ENCODE measurements around the gene C17orf50. TPM values are rescaled to one million over a fixed set of nuclear protein-coding genes. Genes with fewer than 3 reads are reported as not detected.

Gene C17orf50
- total RNA-seq, 4 donors from 2014 or later: not detected

GRCh38 chr17:35765086-35765710, 4.5 kb downstream of the C17orf50 start:
- no peaks in the 10 kb centered on the region for H3K9me3 ChIP-seq
- H3K27ac ChIP-seq: no peak overlapping the region
- DNase-seq (ENCODE audit: low spot score in 2 of 2): no peak
- no peaks in the 10 kb centered on the region for H3K36me3 ChIP-seq
- no peak for TF ChIP-seq POLR2AphosphoS5 (IDR thresholded peaks at IDR 0.05)
- no peak for TF ChIP-seq CTCF (IDR thresholded peaks at IDR 0.05)
- no peak for TF ChIP-seq EP300 (IDR thresholded peaks at IDR 0.05)
- no peak for TF ChIP-seq POLR2A (IDR thresholded peaks at IDR 0.05)
- 53% methylated on average over 9 of the region's 11 CpGs for WGBS
- H3K4me1 ChIP-seq: peaks cover 12% of the 10 kb centered on the region
- no peaks in the 10 kb centered on the region for H3K27me3 ChIP-seq
- H3K4me3 ChIP-seq: no peak overlapping the region

GRCh38 chr17:35765756-35766488, 5.2 kb downstream of the C17orf50 start:
- H3K36me3 ChIP-seq: no peaks in the 10 kb centered on the region
- H3K27ac ChIP-seq: no peak overlapping the region
- DNase-seq (ENCODE audit: low spot score in 2 of 2): no peak
- WGBS: 74% methylated on average over 6 of the region's 8 CpGs
- H3K4me1 ChIP-seq: peaks cover 12% of the 10 kb centered on the region
- no peaks in the 10 kb centered on the region for H3K27me3 ChIP-seq
- H3K4me3 ChIP-seq: no peak overlapping the region
- no peaks in the 10 kb centered on the region for H3K9me3 ChIP-seq
- TF ChIP-seq EP300 (IDR thresholded peaks at IDR 0.05) (no peak), POLR2A (IDR thresholded peaks at IDR 0.05) (no peak), CTCF (IDR thresholded peaks at IDR 0.05) (no peak), POLR2AphosphoS5 (IDR thresholded peaks at IDR 0.05) (no peak)

- Histone ChIP-seq H3K4me1 (peaks cover 12% of the 10 kb centered on the region), H3K27ac (no peak overlapping the region), H3K9me3 (no peaks in the 10 kb centered on the region), H3K27me3 (no peaks in the 10 kb centered on the region), H3K36me3 (no peaks in the 10 kb centered on the region), H3K4me3 (no peak overlapping the region)
- no peak for DNase-seq (ENCODE audit: low spot score in 2 of 2)
- no peak for TF ChIP-seq POLR2AphosphoS5 (IDR thresholded peaks at IDR 0.05)
- TF ChIP-seq EP300 (IDR thresholded peaks at IDR 0.05): no peak
- no peak for TF ChIP-seq POLR2A (IDR thresholded peaks at IDR 0.05)
- TF ChIP-seq CTCF (IDR thresholded peaks at IDR 0.05): no peak
- WGBS: 94% methylated on average over 16 of the region's 24 CpGs
Observed at GRCh38 chr17:35766489-35766877, 5.8 kb downstream of the C17orf50 start.

- Histone ChIP-seq H3K9me3 (no peaks in the 10 kb centered on the region), H3K27me3 (no peaks in the 10 kb centered on the region), H3K36me3 (no peaks in the 10 kb centered on the region), H3K4me1 (peaks cover 12% of the 10 kb centered on the region), H3K4me3 (no peak overlapping the region), H3K27ac (no peak overlapping the region)
- TF ChIP-seq CTCF (IDR thresholded peaks at IDR 0.05) (peak; percentile 14 to 47), POLR2A (IDR thresholded peaks at IDR 0.05) (no peak)
- WGBS: 44% methylated on average over 7 of the region's 7 CpGs
- no peak for DNase-seq (ENCODE audit: low spot score in 2 of 2)
Observed at GRCh38 chr17:35766903-35767510, 6.3 kb downstream of the C17orf50 start.

- no peak overlapping the region for H3K27ac ChIP-seq
- TF ChIP-seq POLR2AphosphoS5 (IDR thresholded peaks at IDR 0.05): no peak
- DNase-seq (ENCODE audit: low spot score in 2 of 2): no peak
- no peaks in the 10 kb centered on the region for H3K36me3 ChIP-seq
- WGBS: 89% methylated on average over 2 of the region's 2 CpGs
- no peaks in the 10 kb centered on the region for H3K9me3 ChIP-seq
- H3K27me3 ChIP-seq: no peaks in the 10 kb centered on the region
- peaks cover 12% of the 10 kb centered on the region for H3K4me1 ChIP-seq
- no peak overlapping the region for H3K4me3 ChIP-seq
Observed at GRCh38 chr17:35768797-35769196, 8.1 kb downstream of the C17orf50 start.
